Upper lobe of left lung (tissue), 6 donors: ENCODE results near the gene PGBD4. TPM values are rescaled to one million over a fixed set of nuclear protein-coding genes. Genes with fewer than 3 reads are reported as not detected.

ENCODE experiments used
- ATAC-seq, 2 donors: fragments of 200-7000 bp; cut with Tn5 transposase; one replicate each; pipeline ENCODE4 v1.9.1; 2022; ENCODE audit warnings: mild to moderate bottlenecking in 2 of 2, moderate library complexity in 2 of 2; ENCODE audit not compliant: low FRiP score in 2 of 2
- DNase-seq, 2 donors: peaks; one replicate each; pipeline ENCODE4 v3.0.0-alpha.2; 2019 to 2020
- H3K27ac ChIP-seq, 4 donors: fragments of 200-600 bp; sonication (generic); one replicate each; pipeline ENCODE4 v1.5.1; 2016 to 2019
- H3K27me3 ChIP-seq, 4 donors: fragments of 200-600 bp; sonication (generic); one replicate each; pipeline ENCODE4 v1.5.1; 2017 to 2019
- H3K36me3 ChIP-seq, 4 donors: fragments of 200-600 bp; sonication (generic); one replicate each; pipeline ENCODE4 v1.5.1; 2016 to 2019
- H3K4me1 ChIP-seq, 4 donors: fragments of 200-600 bp; sonication (generic); one replicate each; pipeline ENCODE4 v1.5.1; 2018 to 2019
- H3K4me3 ChIP-seq, 4 donors: fragments of 200-600 bp; sonication (generic); one replicate each; pipeline ENCODE4 v1.5.1; 2017 to 2019; ENCODE audit warnings: mild to moderate bottlenecking in 2 of 4, moderate library complexity in 1 of 4
- H3K9me3 ChIP-seq, 4 donors: fragments of 200-600 bp; sonication (generic); one replicate each; pipeline ENCODE4 v1.5.1; 2018 to 2019
- CTCF ChIP-seq, 6 experiments: fragments of 450-650 bp in 4 of 6; fragments of 200-600 bp in 2 of 6; sonication (generic) in 2 of 6; IDR thresholded peaks; one replicate each; pipeline ENCODE4 v1.5.1; 2016 to 2019; ENCODE audit warnings: antibody characterized with exemption in 6 of 6
- EP300 ChIP-seq, 4 donors: sonication (generic); formaldehyde crosslinking; IDR thresholded peaks; one replicate each; pipeline ENCODE4 v1.5.1; 2017; ENCODE audit warnings: antibody characterized with exemption in 4 of 4, control low read depth in 2 of 4
- POLR2A ChIP-seq, 4 donors: fragments of 450-650 bp; IDR thresholded peaks; one replicate each; pipeline ENCODE4 v1.5.1; 2016 to 2017; ENCODE audit warnings: antibody characterized with exemption in 4 of 4, mild to moderate bottlenecking in 2 of 4
- POLR2AphosphoS5 ChIP-seq, 2 donors: sonication (generic); formaldehyde crosslinking; IDR thresholded peaks; one replicate each; pipeline ENCODE4 v1.5.1; 2017; ENCODE audit warnings: antibody characterized with exemption in 2 of 2
- WGBS, 2 donors: methylation state at CpG; one replicate each; pipeline ENCODE4 v1.1.5; 2017 to 2018; 5-methylcytosine and 5-hydroxymethylcytosine counted together
- total RNA-seq, 6 donors: library from RNA; depleted of rRNA in 4 of 6; stranded (reverse); fragments of >200 nt in 4 of 6; gene quantifications; one replicate each; pipeline versions ENCODE4 v1.1.0 to v1.2.1, GENCODE V29; 2016 to 2021
- donor health status: DM: no; HTN: no; CAD: no; lungs with moderate emphysema.
- donor health status: DM: no; HTN: yes; CAD: no; lungs with severe emphysema.

Gene PGBD4
- total RNA-seq, 6 donors from 2014 or later, result 0.55 to 5.2 (median 1.2) TPM

GRCh38 chr15:34154725-34155204 is 52.9 kb downstream of the PGBD4 start:
- Histone ChIP-seq H3K9me3 (peaks cover 6 to 15% (median 10%) of the 10 kb centered on the region in 4 donors), H3K27ac (no peak overlapping the region), H3K4me1 (no peaks in the 10 kb centered on the region), H3K4me3 (no peak overlapping the region), H3K27me3 (no peaks in the 10 kb centered on the region), H3K36me3 (peaks cover 5 to 64% (median 26%) of the 10 kb centered on the region in 4 donors)
- WGBS, 2 donors, result 96 to 98% methylated on average over 7 of the region's 7 CpGs
- TF ChIP-seq EP300 (IDR thresholded peaks at IDR 0.05) (no peak), CTCF (IDR thresholded peaks at IDR 0.05) (no peak), POLR2A (IDR thresholded peaks at IDR 0.05) (no peak)
- ATAC-seq (no peak), DNase-seq (no peak)

GRCh38 chr15:34155859-34156258 is 54.0 kb downstream of the PGBD4 start:
- ATAC-seq, result no peak
- WGBS, 2 donors, result 88 to 94% methylated on average over 7 of the region's 7 CpGs
- peaks cover 5 to 56% (median 23%) of the 10 kb centered on the region in 4 donors for H3K36me3 ChIP-seq

More at GRCh38 chr15:34155859-34156258, 54.0 kb downstream of the PGBD4 start:
- Histone ChIP-seq H3K4me3 (no peak overlapping the region), H3K27me3 (no peaks in the 10 kb centered on the region), H3K27ac (no peak overlapping the region), H3K9me3 (peaks cover 7 to 20% (median 12%) of the 10 kb centered on the region in 4 donors), H3K4me1 (no peaks in the 10 kb centered on the region)
- TF ChIP-seq POLR2A (IDR thresholded peaks at IDR 0.05) (no peak), EP300 (IDR thresholded peaks at IDR 0.05) (no peak), POLR2AphosphoS5 (IDR thresholded peaks at IDR 0.05) (no peak), CTCF (IDR thresholded peaks at IDR 0.05) (no peak)
- DNase-seq, result no peak

Other genes starting within 250 kb of the PGBD4 start
- under 1 TPM in 2 of 6 donors, not detected in 4; 0.11 to 0.15 TPM for gene CHRM5, start 133.6 kb upstream of the PGBD4 start, total RNA-seq
- 10 to 100 TPM in 2 of 6 donors, 1 to 10 TPM in 4; 6.9 to 38.8 (median 9.9) TPM for gene AVEN, start 62.9 kb upstream of the PGBD4 start, total RNA-seq
- gene EMC7, start 221 bp upstream of the PGBD4 start, total RNA-seq, result 10 to 100 TPM in 5 of 6 donors, 1 to 10 TPM in 1; 9.3 to 71.9 (median 46.0) TPM
- 10 to 100 TPM; 26.5 to 71.2 (median 55.2) TPM for gene KATNBL1, start 108.0 kb downstream of the PGBD4 start, total RNA-seq
- 100 to 1,000 TPM in 3 of 6 donors, 10 to 100 TPM in 3; 41.9 to 147 (median 99.5) TPM for gene EMC4, start 122.9 kb downstream of the PGBD4 start, total RNA-seq
- gene SLC12A6, start 235.7 kb downstream of the PGBD4 start, total RNA-seq, result 10 to 100 TPM; 35.3 to 68.1 (median 50.4) TPM
- gene NOP10, start 241.1 kb downstream of the PGBD4 start, total RNA-seq, result 100 to 1,000 TPM in 3 of 6 donors, 10 to 100 TPM in 3; 75.4 to 177 (median 104) TPM
- not detected for gene NUTM1, start 241.2 kb downstream of the PGBD4 start, total RNA-seq